ENCODE measurements around the gene RTKN2.

DNA sequence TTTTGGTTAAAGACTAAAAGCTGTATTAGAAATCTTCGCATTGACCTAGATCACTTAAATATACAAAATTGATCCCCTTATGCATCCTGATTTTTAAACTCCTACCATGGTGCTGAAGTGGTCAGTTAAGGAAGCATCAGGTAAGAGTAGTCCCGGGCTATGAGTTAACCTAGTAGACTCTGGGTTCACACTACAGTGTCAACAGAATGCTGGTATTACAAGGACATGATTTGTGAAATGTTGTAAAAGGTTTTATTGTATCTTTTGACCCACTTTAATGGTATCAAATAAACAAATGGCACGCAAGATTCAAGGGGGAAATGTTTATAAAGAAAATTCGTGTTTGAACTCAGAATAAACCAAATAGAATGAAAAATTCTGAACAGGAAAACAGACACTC lies 36.8 kb downstream of the RTKN2 start:
- TF ChIP-seq PPARA (CRISPR knock-in tag; IDR thresholded peaks at IDR 0.05; ENCODE audit: borderline replicate concordance), result no peak
- TF ChIP-seq GLIS3 (CRISPR knock-in tag; IDR thresholded peaks at IDR 0.05), result no peak
